NCI-H146 (cell line): ENCODE measurements around the gene AACS.
"Not testable (repeated sequence)": the region's sequence is repeated elsewhere in the genome, so short reads cannot be mapped to it uniquely, and the experiment has no call there.

ENCODE experiments used
- DNase-seq: peaks from one replicate; lab custom pipeline; 2025; lab: John Stamatoyannopoulos, UW

Gene AACS

DNA sequence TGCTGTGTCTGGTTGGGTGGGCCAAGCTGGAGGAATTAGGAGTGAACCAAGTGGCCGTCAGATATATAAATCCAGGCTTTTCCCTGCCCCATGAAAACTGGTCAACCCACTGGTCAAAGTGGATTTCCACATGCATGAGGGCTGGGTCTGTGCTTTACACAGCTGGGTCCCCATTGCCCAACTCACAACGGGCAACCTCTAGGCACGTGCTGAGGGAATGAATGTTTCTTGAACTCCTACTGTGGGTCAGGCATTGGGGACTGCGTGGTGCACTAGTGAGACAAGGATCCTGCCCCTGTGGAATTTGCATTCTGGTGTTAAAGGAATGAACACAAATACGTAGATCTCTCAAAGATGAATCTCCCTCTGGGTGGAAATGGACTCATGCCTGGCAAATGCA, 7.5 kb upstream of the AACS start:
- DNase-seq, result no peak

DNA sequence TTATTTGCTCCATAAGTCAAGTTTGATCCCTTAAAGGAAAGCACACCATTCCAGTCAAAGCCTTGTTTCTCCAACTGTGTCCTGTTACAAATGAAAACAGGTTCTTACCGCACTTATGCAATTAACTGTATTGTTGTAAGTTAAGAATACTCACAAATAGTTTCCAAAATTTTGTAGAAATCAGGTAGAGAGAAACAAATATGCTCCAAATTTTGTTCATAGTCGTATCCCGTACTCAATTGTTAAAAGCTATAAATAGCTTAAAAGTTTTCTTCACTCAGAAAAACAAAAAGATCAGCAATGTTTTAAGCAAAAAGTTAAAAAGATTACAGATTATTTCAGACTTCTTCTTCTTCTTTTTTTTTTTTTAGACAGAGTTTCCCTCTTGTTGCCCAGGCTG, 4.0 kb upstream of the AACS start:
- DNase-seq, result no peak

GRCh38 chr12:125063522-125063921, 1.7 kb upstream of the AACS start:
- not testable (repeated sequence) for DNase-seq

- peak; percentile 56 for DNase-seq
Observed at GRCh38 chr12:125064492-125064891, 743 bp upstream of the AACS start.

GRCh38 chr12:125065919-125066570, 810 bp downstream of the AACS start:
- DNase-seq, result peak; percentile 9

DNA sequence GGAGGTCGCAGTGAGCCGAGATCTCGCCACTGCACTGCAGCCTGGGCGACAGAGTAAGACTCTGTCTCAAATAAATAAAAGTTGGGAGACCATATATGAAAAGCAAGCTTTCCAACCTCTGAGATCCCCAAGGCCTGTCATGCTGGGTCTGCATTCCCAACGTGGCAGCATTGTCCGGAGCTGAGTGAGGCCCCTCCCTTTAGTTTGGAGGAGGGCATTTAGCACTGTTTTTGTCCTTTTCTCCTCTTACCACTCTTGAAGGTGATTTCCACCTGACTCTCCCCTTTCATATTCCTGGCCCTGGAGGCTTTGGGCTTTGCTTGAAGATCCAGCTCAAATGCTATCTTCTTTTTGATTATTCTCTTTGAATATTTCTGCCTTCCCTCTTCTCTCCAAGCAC, 3.2 kb downstream of the AACS start:
- no peak for DNase-seq

GRCh38 chr12:125069616-125070015, 4.4 kb downstream of the AACS start:
- DNase-seq, result no peak

DNA sequence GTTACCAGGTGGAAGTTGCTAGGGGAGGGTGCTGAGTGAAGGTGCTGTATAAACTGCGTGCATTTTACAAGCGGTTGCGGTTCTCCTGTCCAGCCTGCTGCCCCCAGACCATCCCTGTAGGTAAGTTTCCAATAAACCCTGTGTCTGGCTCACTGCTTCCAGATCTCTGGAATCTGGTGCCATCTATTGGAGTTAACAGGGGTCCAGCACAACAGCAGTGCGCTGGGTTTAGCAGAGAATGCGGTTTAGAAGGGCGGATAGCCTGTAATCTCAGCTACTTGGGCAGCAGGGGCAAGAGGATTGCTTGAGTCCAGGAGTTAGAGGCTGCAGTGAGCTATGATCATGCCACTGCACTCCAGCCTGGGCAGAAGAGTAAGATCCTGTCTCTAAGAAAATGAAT, 4.9 kb downstream of the AACS start:
- DNase-seq, result no peak

DNA sequence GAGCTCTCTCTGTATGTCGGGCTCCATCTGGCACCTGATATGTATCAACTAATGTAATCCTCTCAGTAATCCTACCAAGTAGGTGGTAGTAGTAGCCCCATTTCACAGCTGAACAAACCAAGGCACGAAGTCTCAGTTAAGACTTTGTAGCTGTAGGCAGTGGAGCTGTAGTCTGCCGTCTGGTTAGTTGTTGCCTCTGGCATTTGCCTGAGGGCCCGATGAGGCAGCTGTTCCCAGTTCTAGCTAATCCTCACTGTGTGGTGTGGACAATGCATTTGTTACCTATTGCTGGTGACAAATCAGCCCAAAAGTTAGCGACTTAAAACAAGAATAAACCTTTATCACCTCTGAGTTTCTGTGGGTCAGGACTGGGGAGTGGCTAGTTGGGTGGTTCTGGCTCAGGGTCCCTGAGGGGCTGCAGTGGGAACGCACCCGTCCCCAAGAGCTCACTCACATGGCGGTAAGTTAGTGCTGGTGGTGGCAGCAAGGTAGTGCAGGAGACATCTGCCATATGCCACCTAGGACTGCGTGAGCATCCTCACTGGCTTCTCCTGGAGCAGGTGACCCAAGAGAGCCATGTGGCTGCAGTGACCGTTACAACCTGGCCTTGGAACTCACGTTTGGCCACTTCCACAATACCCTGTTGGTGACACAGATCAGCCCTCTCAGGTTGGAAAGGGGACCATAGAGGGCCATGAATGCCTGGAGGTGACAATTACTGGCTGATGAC, 5.6 kb downstream of the AACS start:
- no peak for DNase-seq

GRCh38 chr12:125071456-125071855, 6.2 kb downstream of the AACS start:
- DNase-seq, result no peak

DNA sequence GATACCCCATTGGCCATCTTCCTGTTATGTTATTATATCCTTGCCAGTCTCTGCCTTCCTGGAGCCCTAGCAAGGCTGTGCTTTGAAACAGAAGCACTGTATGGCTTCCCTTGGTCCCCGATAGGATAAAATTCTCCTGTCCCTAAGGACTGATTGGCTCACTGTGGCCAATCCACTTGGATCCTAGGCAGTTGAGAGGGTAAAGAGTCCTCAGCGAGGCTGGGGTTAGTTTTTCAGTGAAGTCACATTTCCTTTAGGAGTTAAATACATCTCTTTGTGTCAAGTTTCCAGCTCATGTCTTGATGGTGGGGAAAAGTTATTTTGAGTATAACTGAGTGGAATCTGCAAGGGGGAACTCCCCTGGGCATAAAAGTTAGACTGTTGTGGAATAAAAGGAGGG, 7.3 kb downstream of the AACS start:
- no peak for DNase-seq

- DNase-seq, result not testable (repeated sequence)
Observed at GRCh38 chr12:125074294-125074693, 9.1 kb downstream of the AACS start.

- DNase-seq, result no peak
Observed at GRCh38 chr12:125076103-125076502, 10.9 kb downstream of the AACS start.

- no peak for DNase-seq
Observed at GRCh38 chr12:125079084-125079483, 13.8 kb downstream of the AACS start.

DNA sequence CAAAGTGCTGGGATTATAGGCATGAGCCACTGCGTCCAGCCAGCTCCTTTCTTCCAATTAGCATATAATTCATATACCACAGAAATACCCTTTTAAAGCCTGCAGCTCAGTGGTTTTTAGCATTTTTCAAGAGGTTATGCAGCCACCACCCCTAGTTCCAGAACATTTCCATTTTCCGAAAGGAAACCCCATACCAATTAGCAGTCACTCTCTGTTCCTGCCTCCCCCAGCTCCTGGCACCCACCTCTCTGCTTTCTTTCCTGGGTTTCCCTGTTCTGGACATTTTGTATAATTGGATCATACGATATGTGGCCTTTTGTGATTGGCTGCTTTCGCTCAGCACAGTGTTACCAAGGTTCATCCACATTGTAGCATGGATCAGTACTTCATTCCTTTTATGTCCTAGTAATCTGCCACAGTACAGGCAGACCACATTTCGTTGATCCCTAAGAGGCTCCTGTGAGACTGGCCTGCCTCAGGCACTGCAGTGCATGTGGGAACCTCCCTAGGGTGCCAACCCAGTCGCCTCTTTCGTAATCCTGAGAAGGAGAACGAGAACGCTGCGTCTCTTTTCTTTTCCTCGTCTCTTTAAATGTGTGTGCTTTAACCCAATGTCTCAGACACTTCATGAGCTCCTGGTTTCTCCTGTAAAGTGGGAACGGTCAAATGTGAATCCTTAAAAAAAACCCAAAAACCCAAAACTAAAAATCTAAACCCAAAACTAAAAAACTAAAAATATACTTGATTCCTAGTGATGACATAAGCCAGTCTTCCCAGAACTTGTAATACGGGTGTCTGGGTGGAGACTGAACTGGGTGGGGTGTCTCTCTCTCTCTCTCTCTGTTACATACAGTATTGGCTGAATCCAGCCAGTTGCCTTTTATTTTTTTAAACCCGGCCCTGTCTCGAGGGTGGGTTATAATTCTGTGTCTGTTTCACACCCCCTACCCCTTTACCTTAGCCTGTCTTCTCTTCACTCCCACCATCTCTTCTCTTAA, 14.7 kb downstream of the AACS start:
- no peak for DNase-seq

DNA sequence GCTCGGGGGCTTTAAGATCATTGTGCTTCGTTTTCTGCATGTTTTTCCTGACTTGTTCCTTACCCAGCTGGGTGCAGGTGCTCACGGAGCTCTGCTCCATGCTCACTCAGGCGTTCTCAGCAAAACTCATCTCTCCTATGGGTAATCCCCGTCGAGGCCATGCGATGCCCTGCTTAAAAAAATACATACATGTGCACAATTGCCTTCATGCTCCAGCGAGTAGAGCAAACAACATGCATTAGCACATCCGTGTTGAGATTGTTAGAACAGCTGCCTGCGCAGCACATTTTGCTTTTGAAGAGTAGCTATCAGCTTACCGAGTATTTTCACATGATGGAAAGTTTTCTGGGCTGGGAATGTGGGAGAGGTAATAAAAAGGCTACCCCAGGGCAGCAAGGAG, 16.2 kb downstream of the AACS start:
- peak; percentile 97 for DNase-seq

DNA sequence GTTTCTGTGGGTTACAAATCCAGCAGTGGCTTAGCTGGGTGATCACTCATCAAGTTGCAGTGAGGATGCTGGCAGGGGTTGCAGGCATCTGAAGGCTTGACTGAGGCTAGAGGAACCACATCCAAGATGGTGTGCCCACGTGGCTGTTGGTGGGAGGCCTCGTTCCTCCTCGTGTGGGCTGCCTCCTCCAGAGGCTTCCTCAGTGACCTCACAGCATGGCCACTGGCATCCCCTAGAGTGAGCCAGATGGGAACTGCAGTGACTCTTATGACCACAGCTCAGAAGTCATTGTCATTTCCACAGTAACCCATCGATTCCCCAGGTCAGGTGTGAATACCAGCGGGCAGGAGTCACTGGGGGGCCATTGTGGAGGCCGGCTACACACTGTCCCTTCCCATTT, 17.8 kb downstream of the AACS start:
- peak; percentile 95 for DNase-seq

DNA sequence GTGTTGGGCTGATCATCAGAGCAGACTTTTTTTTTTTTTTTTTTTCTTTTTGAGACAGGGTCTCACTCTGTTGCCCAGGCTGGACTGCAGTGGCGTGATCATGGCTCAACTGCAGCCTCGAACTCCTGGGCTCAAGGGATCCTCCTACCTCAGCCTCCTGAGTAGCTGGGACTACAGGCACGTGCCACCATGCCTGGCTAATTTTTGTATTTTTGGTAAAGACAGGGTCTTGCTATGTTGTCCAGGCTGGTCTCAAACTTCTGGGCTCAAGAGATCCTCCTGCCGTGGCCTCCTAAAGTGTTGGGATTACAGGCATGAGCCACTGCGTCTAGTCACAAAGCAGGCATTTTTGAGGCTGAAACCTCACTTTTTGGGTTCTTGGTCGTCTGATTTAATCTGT, 23.0 kb downstream of the AACS start:
- DNase-seq, result not testable (repeated sequence)

DNA sequence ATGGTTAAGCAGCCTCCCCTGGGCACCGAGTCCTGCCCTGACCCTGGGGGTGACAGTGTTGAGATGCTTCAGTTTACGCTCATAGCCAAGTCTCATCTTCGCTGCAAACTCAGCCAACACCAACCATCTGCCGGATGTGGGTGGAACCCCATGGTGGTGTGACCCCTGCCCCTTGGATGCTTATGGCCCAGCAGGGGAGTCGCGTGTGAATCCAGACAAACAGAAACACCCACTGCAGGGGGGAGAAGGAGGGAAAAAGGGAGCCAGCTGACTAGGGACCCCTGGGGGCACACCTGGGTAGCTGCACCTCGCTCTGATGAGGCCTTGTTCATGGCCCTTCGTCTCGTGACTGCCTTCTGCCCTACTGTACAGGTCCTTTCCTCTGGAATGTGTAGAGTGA, 23.8 kb downstream of the AACS start:
- DNase-seq, result peak; percentile 99

GRCh38 chr12:125089626-125090025, 24.4 kb downstream of the AACS start:
- DNase-seq, result no peak

DNA sequence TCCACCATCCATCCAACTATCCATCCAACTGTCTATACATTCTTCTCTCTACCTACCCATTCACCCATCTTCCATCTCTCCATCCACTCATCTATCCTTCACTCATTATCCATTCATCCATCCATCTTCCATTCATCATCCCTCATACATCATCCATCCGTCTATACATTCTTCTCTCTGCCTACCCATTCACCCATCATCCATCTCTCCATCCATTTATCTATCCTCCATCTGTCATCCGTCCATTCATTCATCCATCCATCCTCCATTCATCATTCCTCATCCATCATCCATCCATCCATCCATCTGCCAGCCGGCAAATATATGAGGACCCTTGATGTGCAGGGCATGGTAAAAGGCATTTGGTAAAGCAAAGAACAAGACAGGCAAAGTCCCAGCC, 25.2 kb downstream of the AACS start:
- no peak for DNase-seq

DNA sequence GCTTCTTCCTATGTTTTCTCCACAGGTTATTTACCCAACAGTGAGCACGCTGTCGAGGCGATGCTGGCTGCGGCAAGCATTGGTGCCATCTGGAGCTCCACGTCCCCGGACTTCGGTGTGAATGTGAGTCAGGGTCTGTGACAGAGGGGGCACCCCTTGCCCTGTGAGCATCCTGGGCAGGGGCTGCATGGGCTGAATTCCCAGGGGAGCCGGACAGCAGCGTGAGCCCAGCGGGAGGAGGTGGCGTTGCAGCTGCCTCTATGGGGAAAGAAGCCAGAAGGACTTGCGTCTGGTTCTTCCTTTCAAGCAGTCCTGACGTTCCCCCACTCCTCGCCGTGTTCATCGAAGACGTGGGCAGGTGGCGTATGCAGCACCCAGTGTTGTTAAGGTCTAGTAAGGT, 26.2 kb downstream of the AACS start:
- no peak for DNase-seq
